DOHH2 (cell line): ENCODE results near the gene PSMD8.

Source experiments
- CTCF ChIP-seq: fragments of 200-600 bp; sonication (generic); IDR thresholded peaks from one replicate; pipeline ENCODE4 v1.5.1; 2014; ENCODE audit warnings: antibody characterized with exemption, mild to moderate bottlenecking, low read depth, low read length; ENCODE audit not compliant: poor library complexity, severe bottlenecking
- EZH2phosphoT487 ChIP-seq: fragments of 200-600 bp; sonication (generic); IDR thresholded peaks from 2 replicates; pipeline ENCODE4 v1.6.1; 2017; ENCODE audit warnings: borderline replicate concordance, mild to moderate bottlenecking, antibody characterized with exemption, low read length, moderate library complexity, mixed read lengths

DNA sequence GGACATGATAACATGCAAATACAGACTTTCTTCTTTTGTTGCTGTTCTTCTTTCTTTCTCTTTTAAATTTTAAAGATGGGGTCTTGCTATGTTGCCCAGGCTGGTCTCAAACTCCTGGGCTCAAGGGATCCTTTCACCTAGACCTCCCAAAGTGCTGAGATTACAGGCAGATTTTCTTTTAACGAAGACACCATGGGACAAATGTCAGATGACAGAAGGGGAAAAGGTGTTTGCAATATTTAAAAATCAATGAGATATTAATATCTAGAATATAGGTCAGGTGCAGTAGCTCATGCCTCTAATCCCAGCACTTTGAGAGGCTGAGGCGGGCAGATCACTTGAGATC is 55.4 kb downstream of the PSMD8 start:
- TF ChIP-seq CTCF (no peak), EZH2phosphoT487 (no peak)
